ENCODE results near the gene AUTS2.

GRCh38 chr7:70527520-70528115, 929.3 kb downstream of the AUTS2 start:
- TF ChIP-seq CTCF (IDR thresholded peaks at IDR 0.05) (no peak), REST (IDR thresholded peaks at IDR 0.05; ENCODE audit: insufficient read depth in 1 of 2, low read depth in 2 of 2, low read length in 1 of 2) (no peak)

Measured in Panc1 (cell line).